MM.1S (cell line): ENCODE measurements around the gene ETNPPL.

Experiments
- DNase-seq: peaks from one replicate; pipeline ENCODE4 v3.0.0-alpha.2; 2015
- H2AFZ ChIP-seq: fragments of 300-600 bp; sonication (generic); 2 replicates; pipeline ENCODE4 v1.6.0; 2016; ENCODE audit warnings: antibody characterized with exemption, low read length
- H3F3A ChIP-seq: fragments of 300-600 bp; sonication (generic); 2 replicates; pipeline ENCODE4 v1.6.1; 2016; ENCODE audit warnings: mild to moderate bottlenecking, antibody characterized with exemption, low read length, moderate library complexity, mixed read lengths; ENCODE audit not compliant: insufficient read depth
- H3K27ac ChIP-seq: fragments of 300-600 bp; sonication (generic); 2 replicates; pipeline ENCODE4 v1.5.1; 2016; ENCODE audit warnings: mild to moderate bottlenecking, low read length
- H3K27me3 ChIP-seq: fragments of 300-600 bp; sonication (generic); replicated peaks from 2 replicates; pipeline ENCODE4 v1.6.0; 2016; ENCODE audit warnings: low read length; ENCODE audit not compliant: insufficient read depth
- H3K36me3 ChIP-seq: fragments of 300-600 bp; sonication (generic); replicated peaks from 2 replicates; pipeline ENCODE4 v1.6.1; 2016; ENCODE audit warnings: mild to moderate bottlenecking, low read length, mixed read lengths; ENCODE audit not compliant: insufficient read depth
- H3K4me1 ChIP-seq: fragments of 300-600 bp; sonication (generic); 2 replicates; pipeline ENCODE4 v1.6.1; 2016; ENCODE audit warnings: low read length, mixed read lengths
- H3K4me2 ChIP-seq: fragments of 300-600 bp; sonication (generic); 2 replicates; pipeline ENCODE4 v1.6.0; 2016; ENCODE audit warnings: low read depth, low read length
- H3K4me3 ChIP-seq: fragments of 300-600 bp; sonication (generic); 2 replicates; pipeline ENCODE4 v1.5.1; 2016; ENCODE audit warnings: low read length, mixed read lengths
- H3K79me2 ChIP-seq: fragments of 300-600 bp; sonication (generic); 2 replicates; pipeline ENCODE4 v1.6.1; 2016; ENCODE audit warnings: mixed run types, low read length, mixed read lengths
- H3K9ac ChIP-seq: fragments of 300-600 bp; sonication (generic); 2 replicates; pipeline ENCODE4 v1.6.1; 2016; ENCODE audit warnings: low read length, mixed read lengths
- H3K9me2 ChIP-seq: fragments of 300-600 bp; sonication (generic); replicated peaks from 2 replicates; pipeline ENCODE4 v1.6.1; 2016; ENCODE audit warnings: mild to moderate bottlenecking, low read length, mixed read lengths; ENCODE audit not compliant: insufficient read depth
- H3K9me3 ChIP-seq: fragments of 300-600 bp; sonication (generic); replicated peaks from 2 replicates; pipeline ENCODE4 v1.6.1; 2016; ENCODE audit warnings: mild to moderate bottlenecking, low read length, mixed read lengths; ENCODE audit not compliant: insufficient read depth
- H4K20me1 ChIP-seq: fragments of 300-600 bp; sonication (generic); 2 replicates; pipeline ENCODE4 v1.6.1; 2016; ENCODE audit warnings: mild to moderate bottlenecking, low read length, moderate library complexity, mixed read lengths; ENCODE audit not compliant: insufficient read depth
- EZH2 ChIP-seq: fragments of 300-600 bp; sonication (generic); optimal IDR thresholded peaks from 2 replicates; pipeline ENCODE3; 2017; ENCODE audit warnings: low read depth, mild to moderate bottlenecking, antibody characterized with exemption, low read length, mixed read lengths
- EZH2phosphoT487 ChIP-seq: fragments of 300-600 bp; sonication (generic); IDR thresholded peaks from 2 replicates; pipeline ENCODE4 v1.6.1; 2018; ENCODE audit warnings: antibody characterized with exemption, low read length
- TF ChIP-seq, protein P1 (sequence below): fragments of 300-600 bp; sonication (generic); IDR thresholded peaks from 2 replicates; pipeline ENCODE4 v1.5.1; 2016; ENCODE audit warnings: antibody characterized with exemption, low read length, mixed read lengths

ETNPPL gene

DNA sequence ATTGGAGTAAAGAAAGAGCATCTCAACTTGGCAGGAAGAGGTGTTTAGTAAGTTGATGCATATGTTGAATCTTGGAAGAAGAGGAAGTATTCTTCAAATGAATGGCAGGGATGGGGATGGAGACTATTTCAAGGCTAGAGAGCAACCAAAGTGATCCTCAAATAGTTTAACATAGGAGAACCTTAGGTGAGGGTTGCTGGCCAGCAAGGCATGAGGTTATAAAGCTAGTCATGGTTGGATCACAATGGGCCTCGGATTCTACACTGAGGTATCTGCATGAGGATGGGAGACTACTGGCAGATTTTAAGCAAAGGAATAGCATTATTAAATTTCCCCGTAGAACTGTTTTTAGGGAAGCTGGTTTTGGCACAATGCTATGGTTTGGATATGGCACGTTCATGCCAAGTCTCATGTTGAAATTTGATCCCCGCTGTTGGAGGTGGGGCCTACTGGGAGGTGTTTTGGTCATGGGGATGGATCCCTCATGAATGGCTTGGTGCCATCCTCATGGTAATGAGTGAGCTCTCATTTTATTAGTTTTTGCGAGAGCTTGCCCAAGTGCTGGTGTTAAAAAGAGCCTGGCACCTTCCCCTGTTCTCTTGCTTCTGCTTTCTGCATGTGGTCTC is 41.9 kb upstream of the ETNPPL start:
- Histone ChIP-seq H2AFZ (no peak overlapping the region), H3K27me3 (no peaks in the 10 kb centered on the region), H3K79me2 (no peaks in the 10 kb centered on the region), H3K36me3 (no peaks in the 10 kb centered on the region), H3K9me2 (no peaks in the 10 kb centered on the region), H3F3A (no peaks in the 10 kb centered on the region), H4K20me1 (no peaks in the 10 kb centered on the region), H3K4me3 (no peak overlapping the region), H3K9ac (no peak overlapping the region), H3K4me1 (no peaks in the 10 kb centered on the region), H3K27ac (no peak overlapping the region), H3K9me3 (no peaks in the 10 kb centered on the region), H3K4me2 (no peak overlapping the region)
- no peak for DNase-seq
- TF ChIP-seq EZH2phosphoT487: no peak
- TF ChIP-seq EZH2: no peak
- TF ChIP-seq, protein P1, sequence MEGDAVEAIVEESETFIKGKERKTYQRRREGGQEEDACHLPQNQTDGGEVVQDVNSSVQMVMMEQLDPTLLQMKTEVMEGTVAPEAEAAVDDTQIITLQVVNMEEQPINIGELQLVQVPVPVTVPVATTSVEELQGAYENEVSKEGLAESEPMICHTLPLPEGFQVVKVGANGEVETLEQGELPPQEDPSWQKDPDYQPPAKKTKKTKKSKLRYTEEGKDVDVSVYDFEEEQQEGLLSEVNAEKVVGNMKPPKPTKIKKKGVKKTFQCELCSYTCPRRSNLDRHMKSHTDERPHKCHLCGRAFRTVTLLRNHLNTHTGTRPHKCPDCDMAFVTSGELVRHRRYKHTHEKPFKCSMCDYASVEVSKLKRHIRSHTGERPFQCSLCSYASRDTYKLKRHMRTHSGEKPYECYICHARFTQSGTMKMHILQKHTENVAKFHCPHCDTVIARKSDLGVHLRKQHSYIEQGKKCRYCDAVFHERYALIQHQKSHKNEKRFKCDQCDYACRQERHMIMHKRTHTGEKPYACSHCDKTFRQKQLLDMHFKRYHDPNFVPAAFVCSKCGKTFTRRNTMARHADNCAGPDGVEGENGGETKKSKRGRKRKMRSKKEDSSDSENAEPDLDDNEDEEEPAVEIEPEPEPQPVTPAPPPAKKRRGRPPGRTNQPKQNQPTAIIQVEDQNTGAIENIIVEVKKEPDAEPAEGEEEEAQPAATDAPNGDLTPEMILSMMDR: no peak

DNA sequence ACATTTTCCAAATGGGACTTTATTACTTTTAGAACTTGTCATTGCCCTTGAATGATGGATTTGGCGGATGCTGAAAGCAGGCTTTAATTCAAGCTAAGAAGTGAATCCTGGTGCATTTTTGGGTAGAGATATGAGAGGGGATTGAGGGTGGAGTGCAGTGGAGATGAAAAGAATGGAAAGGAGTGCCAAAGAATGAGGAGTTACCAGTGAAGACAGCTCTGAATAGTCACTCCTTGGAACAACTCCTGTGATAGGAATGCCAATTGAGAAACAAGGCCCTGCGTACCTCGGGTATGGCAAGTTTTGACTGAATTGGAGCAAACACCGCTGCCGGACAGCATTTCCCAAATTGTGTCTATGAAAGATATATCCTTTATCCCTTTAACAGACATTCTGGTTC is 36.5 kb upstream of the ETNPPL start:
- Histone ChIP-seq H3K4me2 (no peak overlapping the region), H3K4me1 (no peaks in the 10 kb centered on the region), H2AFZ (no peak overlapping the region), H3K27me3 (no peaks in the 10 kb centered on the region), H3K27ac (no peak overlapping the region), H3K36me3 (no peaks in the 10 kb centered on the region), H3K79me2 (no peaks in the 10 kb centered on the region), H3K9me3 (no peaks in the 10 kb centered on the region), H3F3A (no peaks in the 10 kb centered on the region), H3K4me3 (no peak overlapping the region), H3K9ac (no peak overlapping the region), H4K20me1 (no peaks in the 10 kb centered on the region), H3K9me2 (no peaks in the 10 kb centered on the region)
- TF ChIP-seq EZH2: no peak
- no peak for TF ChIP-seq EZH2phosphoT487
- TF ChIP-seq, protein P1: no peak
- DNase-seq: no peak

DNA sequence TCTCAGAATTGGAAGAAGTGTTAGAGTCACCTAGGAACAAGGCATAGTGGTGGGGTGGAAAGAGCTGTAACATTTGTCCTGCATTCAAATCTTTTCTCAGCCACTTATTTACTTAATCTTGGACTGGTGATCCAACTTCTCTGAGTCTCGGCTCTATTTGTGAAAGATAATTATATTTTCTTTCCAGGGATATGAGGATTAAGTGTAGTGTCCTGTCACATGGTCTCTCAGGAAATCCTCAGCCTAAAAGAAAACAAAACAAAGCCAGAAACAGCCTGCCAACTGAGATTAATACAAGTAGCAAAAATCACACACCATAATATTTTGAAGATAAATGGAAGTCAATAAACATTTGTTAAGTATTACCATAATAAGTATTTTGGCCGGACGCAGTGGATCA is 33.3 kb upstream of the ETNPPL start:
- no peaks in the 10 kb centered on the region for H3K79me2 ChIP-seq
- no peak for DNase-seq
- H2AFZ ChIP-seq: no peak overlapping the region
- no peak overlapping the region for H3K4me2 ChIP-seq
- TF ChIP-seq EZH2 (no peak), EZH2phosphoT487 (no peak)
- TF ChIP-seq, protein P1: no peak
- no peaks in the 10 kb centered on the region for H3F3A ChIP-seq
- no peak overlapping the region for H3K27ac ChIP-seq
- H3K27me3 ChIP-seq: no peaks in the 10 kb centered on the region
- H3K9me2 ChIP-seq: no peaks in the 10 kb centered on the region
- H3K36me3 ChIP-seq: no peaks in the 10 kb centered on the region
- H3K4me3 ChIP-seq: no peak overlapping the region
- H3K4me1 ChIP-seq: no peaks in the 10 kb centered on the region
- H3K9ac ChIP-seq: no peak overlapping the region
- no peaks in the 10 kb centered on the region for H3K9me3 ChIP-seq
- H4K20me1 ChIP-seq: no peaks in the 10 kb centered on the region
